HK-2 (cell line): Measurements from ENCODE around the gene VPS26A.

Source experiments
- DNase-seq: peaks from one replicate; pipeline ENCODE4 v3.0.0-alpha.2; 2018; ENCODE audit not compliant: unreplicated experiment

VPS26A gene

GRCh38 chr10:69123747-69124562 lies at the start of gene VPS26A:
VPS26A (plus strand) TSS chr10:69124178; CDS start chr10:69124278, 100 bp downstream.
- peak; percentile 100 for DNase-seq

- DNase-seq: no peak
Measured at GRCh38 chr10:69074532-69074931, 49.4 kb upstream of the VPS26A start.

- DNase-seq: no peak
Measured at GRCh38 chr10:69075431-69075830, 48.5 kb upstream of the VPS26A start.

GRCh38 chr10:69078311-69078710 lies 45.7 kb upstream of the VPS26A start:
- no peak for DNase-seq

GRCh38 chr10:69080226-69080625 lies 43.8 kb upstream of the VPS26A start:
- DNase-seq: no peak

- no peak for DNase-seq
Measured at GRCh38 chr10:69086001-69086509, 37.9 kb upstream of the VPS26A start.

GRCh38 chr10:69087590-69088470 lies 36.1 kb upstream of the VPS26A start, which contains the start of gene SRGN:
SRGN (plus strand) TSS chr10:69088103; CDS start chr10:69088158, 55 bp downstream.
- DNase-seq: no peak

GRCh38 chr10:69088471-69088769 lies 35.6 kb upstream of the VPS26A start:
- DNase-seq: no peak

- no peak for DNase-seq
Measured at GRCh38 chr10:69088801-69089501, 35.0 kb upstream of the VPS26A start.

- DNase-seq: no peak
Measured at GRCh38 chr10:69089638-69090599, 34.1 kb upstream of the VPS26A start.

- no peak for DNase-seq
Measured at GRCh38 chr10:69090685-69091084, 33.3 kb upstream of the VPS26A start.

GRCh38 chr10:69091143-69091651 lies 32.8 kb upstream of the VPS26A start:
- DNase-seq: no peak

GRCh38 chr10:69092959-69093850 lies 30.8 kb upstream of the VPS26A start:
- DNase-seq: peak; percentile 81

GRCh38 chr10:69093933-69094332 lies 30.0 kb upstream of the VPS26A start:
- DNase-seq: peak; percentile 36

- no peak for DNase-seq
Measured at GRCh38 chr10:69096045-69096444, 27.9 kb upstream of the VPS26A start.

GRCh38 chr10:69097729-69098128 lies 26.2 kb upstream of the VPS26A start:
- DNase-seq: no peak

GRCh38 chr10:69100136-69100872 lies 23.7 kb upstream of the VPS26A start:
- peak; percentile 21 for DNase-seq

GRCh38 chr10:69101451-69102095 lies 22.4 kb upstream of the VPS26A start:
- DNase-seq: peak; percentile 50
